K562 (cell line): ENCODE results near the gene RNF103. TPM values are rescaled to one million over a fixed set of nuclear protein-coding genes. Genes with fewer than 3 reads are reported as not detected.

Source experiments
- ATAC-seq: fragments of 200-7000 bp; cut with Tn5 transposase; 3 replicates; pipeline ENCODE4 v1.9.1; 2020; ENCODE audit warnings: moderate library complexity
- BruUV-seq: library from RNA; stranded (reverse); fragments of 400-500 nt; replicated peaks from 2 replicates; lab custom pipeline; 2021; lab: Mats Ljungman, UMichigan
- CTCF ChIA-PET: fragments of 300-600 bp; formaldehyde crosslinking; extraction: SDS; loops from one replicate; lab custom pipeline; 2021; ENCODE audit warnings: low intra/inter-chr PET ratio; lab: Yijun Ruan, JAX
- POLR2A ChIA-PET: fragments of 300-600, 350-650 bp; sonication (Branson Sonifier 250); formaldehyde crosslinking; extraction: SDS; loops from one replicate; lab custom pipeline; 2021; ENCODE audit warnings: antibody characterized with exemption, inconsistent platforms; lab: Yijun Ruan, JAX
- DNase-seq, 4 experiments: peaks; one replicate each; pipeline versions ENCODE4 v3.0.0 to v3.0.0-alpha.2; 2011 to 2018; ENCODE audit warnings: low spot score in 3 of 4, mixed read lengths in 3 of 4; ENCODE audit errors: extremely low read depth in 1 of 4
- FAIRE-seq: peaks from 2 replicates; lab custom pipeline; 2011; peaks lifted over from hg19 to GRCh38; lab: Jason Lieb, UNC
- H2AFZ ChIP-seq: 2 replicates; pipeline ENCODE4 v1.6.0; 2011; ENCODE audit warnings: low read depth, low read length, control low read depth, inconsistent platforms
- H3K27ac ChIP-seq: fragments of 200-600 bp; 3 replicates; pipeline ENCODE4 v1.8.0; 2011; ENCODE audit warnings: low read depth, mild to moderate bottlenecking, control low read depth, inconsistent platforms, low read length, moderate library complexity, mixed read lengths; ENCODE audit errors: extremely low read depth
- H3K27me3 ChIP-seq, 2 experiments: fragments of 300-600 bp in 1 of 2; 2 replicates in 1 of 2; 3 replicates in 1 of 2; pipeline versions ENCODE4 v1.6.0 to v1.8.0; 2011; ENCODE audit warnings: inconsistent platforms in 2 of 2, low read length in 2 of 2, mild to moderate bottlenecking in 1 of 2, mixed read lengths in 1 of 2, moderate library complexity in 1 of 2; ENCODE audit not compliant: control insufficient read depth in 2 of 2, insufficient read depth in 2 of 2
- H3K36me3 ChIP-seq: fragments of 300-600 bp; 3 replicates; pipeline ENCODE4 v1.8.0; 2011; ENCODE audit warnings: mild to moderate bottlenecking, low read length, inconsistent platforms; ENCODE audit not compliant: control insufficient read depth, insufficient read depth
- H3K4me1 ChIP-seq, 2 experiments: fragments of 200-600 bp in 1 of 2; replicated peaks in 1 of 2; 2 replicates in 1 of 2; 3 replicates in 1 of 2; pipeline versions ENCODE4 v1.5.1 to v1.8.0; 2011; ENCODE audit warnings: inconsistent platforms in 2 of 2, low read length in 2 of 2, mild to moderate bottlenecking in 1 of 2, mixed read lengths in 1 of 2, moderate library complexity in 1 of 2; ENCODE audit not compliant: control insufficient read depth in 2 of 2, insufficient read depth in 2 of 2
- H3K4me2 ChIP-seq: 2 replicates; pipeline ENCODE4 v1.6.1; 2011; ENCODE audit warnings: low read length, control low read depth, inconsistent platforms, mixed read lengths; ENCODE audit not compliant: insufficient read depth
- H3K4me3 ChIP-seq: fragments of 200-600 bp; sonication (generic), shearing (Covaris generic); 2 replicates; pipeline ENCODE4 v1.5.1; 2016; ENCODE audit warnings: control low read depth, inconsistent platforms
- H3K79me2 ChIP-seq: fragments of 200-600 bp; 3 replicates; pipeline ENCODE4 v1.8.0; 2011; ENCODE audit warnings: low read length, inconsistent platforms; ENCODE audit not compliant: control insufficient read depth, insufficient read depth
- H3K9ac ChIP-seq, 2 experiments: 2 replicates each; pipeline versions ENCODE4 v1.6.0 to v1.6.1; 2011; ENCODE audit warnings: low read depth in 2 of 2, low read length in 2 of 2, control low read depth in 1 of 2, inconsistent platforms in 1 of 2, mild to moderate bottlenecking in 1 of 2, mixed read lengths in 1 of 2; ENCODE audit not compliant: insufficient read depth in 1 of 2
- H3K9me1 ChIP-seq: one replicate; pipeline ENCODE4 v1.6.0; 2011; ENCODE audit warnings: inconsistent platforms, mild to moderate bottlenecking, low read length, moderate library complexity; ENCODE audit not compliant: control insufficient read depth, insufficient read depth
- H3K9me3 ChIP-seq: replicated peaks from 2 replicates; pipeline ENCODE4 v1.5.1; 2011; ENCODE audit warnings: low read depth, low read length, inconsistent platforms; ENCODE audit not compliant: control insufficient read depth, insufficient read depth
- H4K20me1 ChIP-seq: replicated peaks from 2 replicates; pipeline ENCODE4 v1.6.1; 2011; ENCODE audit warnings: low read length, inconsistent platforms, mixed read lengths; ENCODE audit not compliant: control insufficient read depth, insufficient read depth
- ARID1B ChIP-seq: fragments of 450-650 bp; IDR thresholded peaks from 2 replicates; pipeline ENCODE4 v1.6.1; 2016; ENCODE audit warnings: antibody characterized with exemption, mild to moderate bottlenecking, inconsistent platforms
- CBFB ChIP-seq: sonication (generic); formaldehyde crosslinking; IDR thresholded peaks from 2 replicates; pipeline ENCODE4 v1.4.0; 2020; ENCODE audit warnings: mild to moderate bottlenecking, missing genetic modification reagents
- CREB3 ChIP-seq: fragments of 450-650 bp; conservative IDR thresholded peaks from 2 replicates; pipeline ENCODE4 v1.6.1; 2016; ENCODE audit warnings: missing genetic modification characterization, low read depth, mild to moderate bottlenecking, missing compliant biosample characterization, moderate library complexity
- FIP1L1 ChIP-seq: fragments of 200-400 bp; formaldehyde crosslinking; IDR thresholded peaks from 2 replicates; pipeline ENCODE4 v1.6.1; 2018; ENCODE audit warnings: mild to moderate bottlenecking, low read depth, low read length; ENCODE audit not compliant: poor library complexity, severe bottlenecking
- FOXM1 ChIP-seq, 2 experiments: fragments of 450-650 bp in 1 of 2; sonication (generic) in 1 of 2; formaldehyde crosslinking in 1 of 2; IDR thresholded peaks; 2 replicates each; pipeline versions ENCODE4 v1.6.1 to v1.9.0; 2017 to 2022; ENCODE audit warnings: low read depth in 2 of 2, mild to moderate bottlenecking in 2 of 2, missing genetic modification reagents in 1 of 2, moderate library complexity in 1 of 2
- GTF2E2 ChIP-seq: fragments of 200-800 bp; sonication (Bioruptor generic); IDR thresholded peaks from 2 replicates; pipeline ENCODE4 v1.6.1; 2016; ENCODE audit warnings: missing genetic modification characterization, missing compliant biosample characterization
- IRF1 ChIP-seq: sonication (generic); formaldehyde crosslinking; IDR thresholded peaks from 2 replicates; pipeline ENCODE4 v1.8.0; 2022; ENCODE audit warnings: missing genetic modification reagents, mild to moderate bottlenecking, borderline replicate concordance
- JUN ChIP-seq, 2 experiments: sonication (generic) in 1 of 2; formaldehyde crosslinking in 1 of 2; IDR thresholded peaks; 2 replicates each; pipeline versions ENCODE4 v1.6.1 to v1.8.0; 2012 to 2022; ENCODE audit warnings: borderline replicate concordance in 2 of 2, mild to moderate bottlenecking in 2 of 2, improper control_type of control experiment in 1 of 2, low read depth in 1 of 2, low read length in 1 of 2, missing genetic modification reagents in 1 of 2
- PCBP1 ChIP-seq: fragments of 200-400 bp; formaldehyde crosslinking; IDR thresholded peaks from 2 replicates; pipeline ENCODE4 v1.6.1; 2018; ENCODE audit warnings: mild to moderate bottlenecking, low read depth, low read length; ENCODE audit not compliant: poor library complexity, severe bottlenecking
- POLR2G ChIP-seq: fragments of 200-400 bp; formaldehyde crosslinking; IDR thresholded peaks from 2 replicates; pipeline ENCODE4 v1.6.1; 2017; ENCODE audit warnings: low read depth, mild to moderate bottlenecking, antibody characterized with exemption, low read length, moderate library complexity
- SREBF2 ChIP-seq: sonication (generic); formaldehyde crosslinking; IDR thresholded peaks from 2 replicates; pipeline ENCODE4 v1.4.0; 2020; ENCODE audit warnings: mild to moderate bottlenecking, missing genetic modification reagents
- ZNF165 ChIP-seq: fragments of 250-450 bp; sonication (Bioruptor Pico); IDR thresholded peaks from 2 replicates; pipeline ENCODE4 v1.4.0; 2020; ENCODE audit warnings: borderline replicate concordance
- ZNF232 ChIP-seq: sonication (generic); formaldehyde crosslinking; IDR thresholded peaks from 2 replicates; pipeline ENCODE4 v1.8.0; 2022; ENCODE audit warnings: mild to moderate bottlenecking, missing genetic modification reagents
- ZNF766 ChIP-seq: fragments of 200-800 bp; sonication (Bioruptor generic); conservative IDR thresholded peaks from 2 replicates; pipeline ENCODE4 v1.6.1; 2016; ENCODE audit warnings: missing genetic modification characterization, missing compliant biosample characterization
- WGBS: fragments of 100-300 bp; shearing (Covaris generic); methylation state at CpG from one replicate; pipeline ENCODE4 v1.1.6; 2016; ENCODE audit warnings: low coverage, mixed read lengths; ENCODE audit not compliant: insufficient coverage; ENCODE audit errors: missing lambda C conversion rate; 5-methylcytosine and 5-hydroxymethylcytosine counted together
- in situ Hi-C: fragments of 300-500 bp; cut with MboI; formaldehyde crosslinking; loops from 4 replicates; pipeline ENCODE4 v1.15.0; 2018; ENCODE audit warnings: inconsistent platforms, mixed read lengths
- intact Hi-C: fragments of 100-400 bp; cut with micrococcal nuclease; formaldehyde crosslinking; loops from 2 replicates; pipeline ENCODE4 v1.14.2; 2022
- polyA plus RNA-seq, 8 experiments: library from polyadenylated mRNA; depleted of rRNA in 4 of 8; stranded (reverse) in 5 of 8; unstranded in 3 of 8; fragments of >200 nt; fragmentation: Nextera tagmentation in 2 of 8; fragmentation: Illumina TruSeq in 1 of 8; extraction: Ambion mirVana in 2 of 8; extraction: Trizol in 1 of 8; gene quantifications; 2 replicates each; pipeline versions ENCODE4 v1.2.1 to v1.2.3, GENCODE V29; 2011 to 2014; ENCODE audit warnings: inconsistent platforms in 1 of 8, missing spikeins in 1 of 8
- total RNA-seq, 7 experiments: library from RNA; depleted of rRNA in 6 of 7; stranded (reverse); fragments of >200 nt in 6 of 7; fragmentation: Illumina TruSeq in 2 of 7; extraction: Trizol in 2 of 7; gene quantifications; 2 replicates each; pipeline versions ENCODE4 v1.2.1 to v1.2.3, GENCODE V29; 2011 to 2021; ENCODE audit warnings: low replicate concordance in 1 of 7
- TF ChIP-seq, protein P1 (sequence below), 2 experiments: fragments of 450-650 bp in 1 of 2; sonication (generic) in 1 of 2; formaldehyde crosslinking; conservative IDR thresholded peaks; 2 replicates each; pipeline versions ENCODE4 v1.4.0 to v1.8.1; 2020 to 2022; ENCODE audit warnings: mild to moderate bottlenecking in 1 of 2, missing genetic modification reagents in 1 of 2
- TF ChIP-seq, protein P2 (sequence below): sonication (generic); formaldehyde crosslinking; IDR thresholded peaks from 2 replicates; pipeline ENCODE4 v1.8.0; 2022; ENCODE audit warnings: mild to moderate bottlenecking, low read depth, missing genetic modification reagents

Gene RNF103
- total and polyA plus RNA-seq, 9 of the 15 experiments (the other 6 are each of a cell fraction or from before 2014, with no cell fraction given): 1.2 to 6.8 (median 4.6) TPM

GRCh38 chr2:86671337-86671981 is 47.8 kb upstream of the RNF103 start:
- no TSS peak for BruUV-seq
- FAIRE-seq (no peak), ATAC-seq (no peak), DNase-seq (no peak)
- WGBS: 8% methylated on average over 5 of the region's 5 CpGs
- H3K4me3 ChIP-seq: no peak overlapping the region
- no peaks in the 10 kb centered on the region for H4K20me1 ChIP-seq
- no peak overlapping the region for H3K4me2 ChIP-seq
- H3K27me3 ChIP-seq: no peaks in the 10 kb centered on the region; a peak in 1 of 5 replicates
- CTCF ChIA-PET: no interaction called here
- H3K9me1 ChIP-seq: no peaks in the 10 kb centered on the region
- H3K9ac ChIP-seq: no peak overlapping the region
- H3K36me3 ChIP-seq: no peaks in the 10 kb centered on the region
- POLR2A ChIA-PET: no interaction called here
- in situ Hi-C loops (no loop called here), intact Hi-C loops (no loop called here)
- H2AFZ ChIP-seq: no peak overlapping the region
- H3K27ac ChIP-seq: no peak overlapping the region
- no peaks in the 10 kb centered on the region for H3K9me3 ChIP-seq
- no peaks in the 10 kb centered on the region for H3K4me1 ChIP-seq
- H3K79me2 ChIP-seq: no peaks in the 10 kb centered on the region
- no peak for TF ChIP-seq POLR2G
- no peak for TF ChIP-seq IRF1
- TF ChIP-seq ZNF766 (CRISPR knock-in tag): 0 out of 2 replicates have a peak, but pooled peaks have one; percentile 21
- TF ChIP-seq, protein P1, sequence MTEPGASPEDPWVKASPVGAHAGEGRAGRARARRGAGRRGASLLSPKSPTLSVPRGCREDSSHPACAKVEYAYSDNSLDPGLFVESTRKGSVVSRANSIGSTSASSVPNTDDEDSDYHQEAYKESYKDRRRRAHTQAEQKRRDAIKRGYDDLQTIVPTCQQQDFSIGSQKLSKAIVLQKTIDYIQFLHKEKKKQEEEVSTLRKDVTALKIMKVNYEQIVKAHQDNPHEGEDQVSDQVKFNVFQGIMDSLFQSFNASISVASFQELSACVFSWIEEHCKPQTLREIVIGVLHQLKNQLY (CRISPR knock-in tag; conservative IDR thresholded peaks at IDR 0.05): no peak
- no peak for TF ChIP-seq FOXM1 (IDR thresholded peaks at IDR 0.05; ENCODE audit: low read depth)
- no peak for TF ChIP-seq FOXM1 (CRISPR knock-in tag; IDR thresholded peaks at IDR 0.05; ENCODE audit: low read depth)
- no peak for TF ChIP-seq SREBF2 (CRISPR knock-in tag)
- TF ChIP-seq CBFB (CRISPR knock-in tag): no peak
- peak; percentile 15; the same call in 1 of the 2 replicates for TF ChIP-seq ARID1B
- TF ChIP-seq JUN (IDR thresholded peaks at IDR 0.05; ENCODE audit: borderline replicate concordance, low read depth, low read length): 0 out of 2 replicates have a peak, but pooled peaks have one; percentile 60
- no peak for TF ChIP-seq JUN (CRISPR knock-in tag; IDR thresholded peaks at IDR 0.05; ENCODE audit: borderline replicate concordance)
- TF ChIP-seq GTF2E2: no peak
- no peak for TF ChIP-seq PCBP1
- TF ChIP-seq ZNF165: no peak
- TF ChIP-seq, protein P2, sequence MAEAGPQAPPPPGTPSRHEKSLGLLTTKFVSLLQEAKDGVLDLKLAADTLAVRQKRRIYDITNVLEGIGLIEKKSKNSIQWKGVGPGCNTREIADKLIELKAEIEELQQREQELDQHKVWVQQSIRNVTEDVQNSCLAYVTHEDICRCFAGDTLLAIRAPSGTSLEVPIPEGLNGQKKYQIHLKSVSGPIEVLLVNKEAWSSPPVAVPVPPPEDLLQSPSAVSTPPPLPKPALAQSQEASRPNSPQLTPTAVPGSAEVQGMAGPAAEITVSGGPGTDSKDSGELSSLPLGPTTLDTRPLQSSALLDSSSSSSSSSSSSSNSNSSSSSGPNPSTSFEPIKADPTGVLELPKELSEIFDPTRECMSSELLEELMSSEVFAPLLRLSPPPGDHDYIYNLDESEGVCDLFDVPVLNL (CRISPR knock-in tag): no peak
- no peak for TF ChIP-seq FIP1L1
- TF ChIP-seq CREB3 (tag): no peak
- TF ChIP-seq ZNF232: no peak
